Activated CD4-positive, CD25-positive, alpha-beta regulatory T cell (primary cell): Measurements from ENCODE around the gene FGG.
"Not testable (repeated sequence)": the region's sequence is repeated elsewhere in the genome, so short reads cannot be mapped to it uniquely, and the experiment has no call there.

Experiments used
- DNase-seq, 4 experiments: peaks; one replicate each; lab custom pipeline; 2025; lab: John Stamatoyannopoulos, UW

Gene FGG

GRCh38 chr4:154610582-154610981, 1.9 kb downstream of the FGG start:
- DNase-seq: no peak

GRCh38 chr4:154609532-154609931, 2.9 kb downstream of the FGG start:
- DNase-seq: no peak

- DNase-seq: no peak
Observed at GRCh38 chr4:154608361-154609252, 3.8 kb downstream of the FGG start.

DNA sequence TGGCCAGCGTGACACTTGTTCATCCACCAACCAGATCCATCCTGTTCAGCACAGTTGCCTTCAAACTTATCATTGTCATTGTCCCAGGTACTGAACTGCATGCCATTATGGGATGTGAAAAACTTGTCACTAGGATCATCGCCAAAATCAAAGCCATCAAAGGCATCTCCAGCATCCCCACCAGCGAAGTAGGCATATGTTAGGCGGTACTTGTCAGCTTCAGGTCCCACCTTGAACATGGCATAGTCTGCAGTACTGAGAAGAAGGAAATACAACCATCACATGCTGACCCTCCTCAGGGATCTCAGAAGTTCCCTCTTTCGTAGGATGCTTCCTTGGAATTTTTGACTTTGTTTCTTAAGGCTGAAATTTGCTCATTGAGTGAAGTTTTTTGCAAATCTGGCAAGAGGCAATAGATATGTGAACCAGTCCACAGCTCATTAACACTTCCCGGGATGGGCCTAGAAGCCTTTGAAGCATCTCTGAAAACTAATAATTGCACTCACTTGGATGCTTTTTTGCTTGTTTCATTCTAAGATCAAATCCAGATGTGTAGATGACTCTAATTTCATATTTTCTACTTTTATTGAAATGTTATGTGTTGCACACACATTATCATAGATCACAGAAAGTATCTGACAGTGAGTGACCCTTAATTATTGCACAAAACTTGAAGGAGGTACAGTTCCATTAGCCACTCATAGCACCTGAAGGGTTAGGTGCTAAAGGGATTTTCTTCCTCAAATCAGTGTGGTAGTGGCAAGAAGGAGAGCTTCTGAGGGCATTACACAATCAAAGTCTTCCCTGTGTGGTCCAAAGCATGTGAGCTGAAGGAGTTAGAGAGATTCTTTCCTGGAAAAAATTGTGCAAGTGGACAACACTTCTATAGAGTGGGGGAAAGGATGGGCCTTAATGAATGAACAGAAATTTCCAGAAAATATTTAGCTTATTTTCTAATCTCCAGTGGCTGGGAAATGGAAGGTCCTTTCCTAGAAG, 5.4 kb downstream of the FGG start:
- no peak for DNase-seq

DNA sequence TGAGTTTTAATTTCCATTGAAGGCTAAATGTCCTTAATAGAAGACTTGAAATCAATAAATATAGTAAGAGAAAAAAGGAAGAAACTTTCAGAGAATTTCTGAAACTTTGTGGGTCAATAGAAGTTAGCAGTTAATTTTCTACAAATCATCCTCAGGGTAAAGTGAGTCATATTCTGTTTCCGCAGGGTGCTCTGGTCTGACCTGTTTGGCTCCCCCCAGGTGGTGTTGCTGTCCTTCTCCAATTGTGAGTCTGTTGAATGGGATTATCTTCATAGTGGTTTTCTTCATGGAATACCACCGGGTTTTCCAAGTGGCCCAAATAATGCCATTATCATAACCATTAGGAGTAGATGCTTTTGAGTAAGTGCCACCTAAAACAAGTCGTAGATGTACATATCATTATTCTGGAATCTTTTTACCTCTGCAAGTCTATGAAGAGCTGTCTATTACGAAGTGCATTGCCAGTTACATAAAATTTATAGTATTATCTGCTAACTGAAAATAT, 7.7 kb downstream of the FGG start:
- no peak for DNase-seq

GRCh38 chr4:154603033-154603943, 9.2 kb downstream of the FGG start:
- no peak for DNase-seq

- no peak for DNase-seq
Observed at GRCh38 chr4:154602404-154603020, 9.9 kb downstream of the FGG start.

DNA sequence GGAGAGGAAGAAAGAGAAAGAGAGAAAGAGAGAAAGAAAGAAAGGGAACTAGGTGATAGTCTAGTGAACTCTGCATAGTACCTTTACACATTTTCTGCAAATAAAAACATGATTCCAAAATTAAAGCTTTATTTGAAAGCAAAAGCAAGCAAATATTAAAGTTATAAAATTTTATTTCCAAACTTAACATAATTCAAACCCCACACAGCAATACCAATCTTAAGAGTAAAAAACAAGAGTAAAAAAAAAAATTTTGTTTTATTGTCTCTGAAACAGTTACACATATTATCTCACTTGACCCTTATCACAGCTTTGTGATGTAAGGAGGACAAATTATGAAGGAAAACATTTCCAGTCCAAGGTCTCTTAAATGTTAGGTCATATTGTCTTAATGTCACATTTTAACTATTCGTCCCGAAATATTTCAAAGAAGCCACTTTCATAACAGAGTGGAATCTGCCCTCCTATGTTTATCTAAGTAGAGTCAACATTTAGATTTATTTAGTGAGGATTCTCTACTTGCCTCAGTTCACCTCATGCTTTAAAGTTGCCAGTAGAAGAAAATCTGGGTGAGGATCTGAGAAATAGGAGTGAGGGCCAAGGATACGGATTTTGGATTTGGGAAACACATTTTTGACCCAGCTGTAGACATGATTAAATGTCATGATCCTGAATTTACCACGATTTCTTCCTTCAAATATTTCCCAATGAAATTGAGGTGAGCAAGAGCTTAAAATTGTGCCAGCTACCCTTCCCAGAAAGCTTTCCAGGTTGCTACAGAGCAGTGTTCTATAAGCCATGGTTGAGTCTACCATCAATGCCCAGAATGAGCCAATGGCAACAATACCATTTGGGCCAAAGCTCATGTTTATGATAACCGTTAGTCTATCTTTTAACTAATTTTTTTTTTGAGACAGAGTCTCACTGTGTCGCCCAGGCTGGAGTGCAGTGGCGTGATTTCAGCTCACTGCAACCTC, 14.4 kb downstream of the FGG start:
- no peak for DNase-seq

GRCh38 chr4:154597281-154597680, 15.2 kb downstream of the FGG start:
- DNase-seq: not testable (repeated sequence)

- no peak for DNase-seq
Observed at GRCh38 chr4:154595807-154596206, 16.6 kb downstream of the FGG start.

DNA sequence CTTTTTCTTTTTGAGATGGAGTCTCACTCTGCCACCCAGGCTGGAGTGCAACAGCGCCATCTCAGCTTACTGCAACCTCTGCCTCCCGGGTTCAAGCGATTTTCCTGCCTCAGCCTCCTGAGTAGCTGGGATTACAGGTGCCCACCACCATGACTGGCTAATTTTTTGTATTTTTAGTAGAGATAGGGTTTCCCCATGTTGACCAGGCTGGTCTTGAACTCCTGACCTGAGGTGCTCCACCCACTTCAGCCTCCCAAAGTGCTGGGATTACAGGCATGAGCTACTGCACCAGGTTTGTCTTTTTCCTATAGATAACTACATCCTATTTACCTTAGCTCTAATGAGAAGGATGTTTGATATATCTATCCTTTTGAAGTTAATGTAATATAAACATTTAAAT, 18.1 kb downstream of the FGG start:
- not testable (repeated sequence) for DNase-seq

- DNase-seq: no peak
Observed at GRCh38 chr4:154593868-154594267, 18.6 kb downstream of the FGG start.

GRCh38 chr4:154591890-154592289, 20.6 kb downstream of the FGG start:
- DNase-seq: no peak

- no peak for DNase-seq
Observed at GRCh38 chr4:154590329-154591006, 22.0 kb downstream of the FGG start, which contains the start of gene FGA. Gene FGA, minus strand, starts transcription at chr4:154590742. Its CDS starts 55 bp downstream, at chr4:154590687.

GRCh38 chr4:154589296-154590197, 22.9 kb downstream of the FGG start:
- no peak for DNase-seq

DNA sequence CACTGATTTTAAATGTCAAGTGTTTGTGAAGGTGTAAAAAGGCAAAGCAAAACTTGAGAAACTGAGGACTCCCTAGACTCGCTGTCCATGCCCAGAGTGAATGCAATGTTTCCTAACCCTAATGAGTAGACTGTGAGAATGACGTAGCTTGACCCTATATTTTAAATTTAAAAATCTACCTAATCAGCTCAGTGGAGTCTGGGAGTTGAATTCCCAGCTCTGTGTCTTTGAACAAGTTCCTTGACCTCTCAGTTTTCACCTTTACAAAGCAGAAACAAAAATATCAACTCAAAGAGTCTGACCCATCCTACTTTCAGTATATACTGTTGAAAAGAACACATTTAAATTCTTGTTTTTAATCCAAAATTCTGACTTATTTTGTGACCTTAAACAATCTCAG, 24.3 kb downstream of the FGG start:
- no peak for DNase-seq

DNA sequence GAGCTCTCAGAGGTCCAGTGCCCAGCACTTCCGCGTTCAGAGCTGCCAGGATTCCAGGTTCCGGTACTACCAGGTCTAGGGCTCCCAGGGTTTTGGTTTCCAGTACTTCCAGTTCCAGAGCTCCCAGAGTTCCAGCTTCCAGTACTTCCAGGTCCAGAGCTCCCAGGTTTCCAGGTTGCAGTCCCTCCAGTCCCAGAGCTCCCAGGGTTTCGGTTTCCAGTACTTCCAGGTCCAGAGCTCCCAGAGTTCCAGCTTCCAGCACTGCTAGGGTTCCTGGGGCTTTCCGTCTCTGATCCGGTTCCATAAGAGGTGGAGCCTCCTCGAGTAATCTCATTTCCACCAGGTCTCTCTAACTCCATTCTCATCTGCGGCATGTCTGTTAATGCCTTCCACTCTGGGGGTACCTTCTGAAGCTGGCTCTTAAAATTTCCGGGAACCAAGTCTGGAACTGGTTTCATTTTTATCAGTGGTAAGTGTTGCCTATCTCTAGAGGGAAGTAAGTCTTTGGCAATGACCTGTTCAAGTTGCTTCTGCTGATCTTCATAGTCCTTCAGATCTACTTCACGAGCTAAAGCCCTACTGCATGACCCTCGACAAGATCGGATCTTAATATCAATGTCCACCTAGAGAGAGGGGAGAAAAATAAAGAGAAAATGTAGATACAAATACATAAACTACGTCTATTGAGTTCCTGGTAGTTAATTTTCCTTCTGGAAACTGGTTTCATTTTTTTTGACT, 26.0 kb downstream of the FGG start:
- no peak for DNase-seq
